ENCODE results near the gene XPO4. TPM values are rescaled to one million over a fixed set of nuclear protein-coding genes. Genes with fewer than 3 reads are reported as not detected.

The XPO4 gene
- total RNA-seq, 1 donor from 2014 or later: 20.5 TPM

GRCh38 chr13:20728579-20729311 is 173.8 kb downstream of the XPO4 start:
- no peak for TF ChIP-seq CTCF (IDR thresholded peaks at IDR 0.05)
- H3K27me3 ChIP-seq: no peaks in the 10 kb centered on the region
- H3K27ac ChIP-seq: no peak overlapping the region
- ATAC-seq (no peak), DNase-seq (no peak)
- H3K4me3 ChIP-seq: no peak overlapping the region
- intact Hi-C loops (cut with DNase I): no loop called here
- H3K36me3 ChIP-seq: no peaks in the 10 kb centered on the region
- no peaks in the 10 kb centered on the region for H3K9me3 ChIP-seq
- H3K4me1 ChIP-seq: no peaks in the 10 kb centered on the region

GRCh38 chr13:20727856-20728255 is 174.7 kb downstream of the XPO4 start:
- Histone ChIP-seq H3K36me3 (no peaks in the 10 kb centered on the region), H3K4me1 (no peaks in the 10 kb centered on the region), H3K27ac (no peak overlapping the region), H3K9me3 (no peaks in the 10 kb centered on the region), H3K4me3 (no peak overlapping the region), H3K27me3 (no peaks in the 10 kb centered on the region)
- no peak for TF ChIP-seq CTCF (IDR thresholded peaks at IDR 0.05)
- intact Hi-C loops (cut with DNase I): no loop called here
- no peak for DNase-seq
- ATAC-seq: no peak

Other genes with a start within 250 kb of the XPO4 start
- gene IL17D, start 199.0 kb downstream of the XPO4 start, total RNA-seq: 3.8 TPM
- gene EEF1AKMT1, start 128.8 kb downstream of the XPO4 start, total RNA-seq: 8.9 TPM
- gene LATS2, start 158.8 kb upstream of the XPO4 start, total RNA-seq: 44.1 TPM
- 161 TPM for gene SAP18, start 237.4 kb upstream of the XPO4 start, total RNA-seq

Measured in upper lobe of right lung (tissue), 1 donor.